ENCODE data around the gene FAR1. TPM values are rescaled to one million over a fixed set of nuclear protein-coding genes. Genes with fewer than 3 reads are reported as not detected.

Gene FAR1
- polyA plus RNA-seq, 1 of the 3 experiments (the other 2 are of a cell fraction): 29.0 TPM

DNA sequence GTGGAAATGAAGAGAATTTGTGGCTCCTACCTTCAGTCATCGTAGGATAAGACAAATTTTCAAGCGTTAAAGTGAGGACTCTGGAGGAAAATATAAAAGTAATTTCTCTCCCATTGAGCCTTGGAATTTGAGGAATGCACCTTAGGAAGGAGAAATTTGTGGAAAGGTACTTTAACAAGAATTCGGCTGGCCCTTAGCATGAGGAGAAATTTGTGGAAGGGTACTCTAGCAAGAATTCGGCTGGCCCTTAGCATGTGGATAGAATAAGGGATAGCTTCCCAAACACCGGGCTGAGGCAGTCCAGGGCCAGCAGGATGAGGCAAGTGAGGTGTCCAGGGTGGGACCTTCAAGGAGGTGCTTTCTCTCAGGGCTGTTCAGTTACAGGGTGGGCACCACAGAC, 33.2 kb upstream of the FAR1 start:
- Histone ChIP-seq H3K27ac (ENCODE audit: low read depth in 2 of 2, low read length in 1 of 2) (no peak overlapping the region), H3K4me2 (no peak overlapping the region), H3K27me3 (ENCODE audit: insufficient read depth) (no peaks in the 10 kb centered on the region; the same call in 1 of the 2 replicates), H4K20me1 (ENCODE audit: insufficient read depth) (no peaks in the 10 kb centered on the region), H3F3A (replicated peaks; ENCODE audit: insufficient read depth) (no peaks in the 10 kb centered on the region), H3K4me3 (ENCODE audit: low read depth in 2 of 2, low read length in 1 of 2) (no peak overlapping the region), H3K9me3 (no peaks in the 10 kb centered on the region), H2AFZ (ENCODE audit: low read depth) (no peak overlapping the region), H3K79me2 (ENCODE audit: insufficient read depth) (no peaks in the 10 kb centered on the region), H3K9me2 (no peaks in the 10 kb centered on the region), H3K4me1 (ENCODE audit: control insufficient read depth in 1 of 2, insufficient read depth in 2 of 2, low read depth in 1 of 2, low read length in 1 of 2) (no peaks in the 10 kb centered on the region), H3K9ac (no peak overlapping the region), H3K36me3 (replicated peaks in 1 of 2; ENCODE audit: control insufficient read depth in 1 of 2, insufficient read depth in 2 of 2, low read length in 1 of 2) (no peaks in the 10 kb centered on the region)
- CTCF ChIA-PET: interaction anchor here (1.2 kb wide), 1 partner anchor 12 kb away, joined by 3 read pairs; no protein-coding TSS in a partner anchor
- 2% methylated on average over 5 of the region's 5 CpGs for WGBS (ENCODE audit: low lambda C conversion rate)
- DNase-seq: no peak
- POLR2A ChIA-PET: no interaction called here
- no peak for TF ChIP-seq YY1 (IDR thresholded peaks at IDR 0.05; ENCODE audit: low read depth)
- no peak for TF ChIP-seq MAX (IDR thresholded peaks at IDR 0.05; ENCODE audit: low read depth)
- no peak for TF ChIP-seq JUND (IDR thresholded peaks at IDR 0.05)
- TF ChIP-seq SMC3 (IDR thresholded peaks at IDR 0.05; ENCODE audit: low read depth, low read length): no peak
- TF ChIP-seq CTCF (IDR thresholded peaks at IDR 0.05): no peak
- TF ChIP-seq, protein P1, sequence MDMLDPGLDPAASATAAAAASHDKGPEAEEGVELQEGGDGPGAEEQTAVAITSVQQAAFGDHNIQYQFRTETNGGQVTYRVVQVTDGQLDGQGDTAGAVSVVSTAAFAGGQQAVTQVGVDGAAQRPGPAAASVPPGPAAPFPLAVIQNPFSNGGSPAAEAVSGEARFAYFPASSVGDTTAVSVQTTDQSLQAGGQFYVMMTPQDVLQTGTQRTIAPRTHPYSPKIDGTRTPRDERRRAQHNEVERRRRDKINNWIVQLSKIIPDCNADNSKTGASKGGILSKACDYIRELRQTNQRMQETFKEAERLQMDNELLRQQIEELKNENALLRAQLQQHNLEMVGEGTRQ (IDR thresholded peaks at IDR 0.05; ENCODE audit: borderline replicate concordance, low read depth, low read length): no peak
- no peak for TF ChIP-seq POLR2AphosphoS5 (IDR thresholded peaks at IDR 0.05; ENCODE audit: low read depth, low read length)
- TF ChIP-seq FOXM1 (IDR thresholded peaks at IDR 0.05; ENCODE audit: low read depth): no peak
- TF ChIP-seq, protein P2, sequence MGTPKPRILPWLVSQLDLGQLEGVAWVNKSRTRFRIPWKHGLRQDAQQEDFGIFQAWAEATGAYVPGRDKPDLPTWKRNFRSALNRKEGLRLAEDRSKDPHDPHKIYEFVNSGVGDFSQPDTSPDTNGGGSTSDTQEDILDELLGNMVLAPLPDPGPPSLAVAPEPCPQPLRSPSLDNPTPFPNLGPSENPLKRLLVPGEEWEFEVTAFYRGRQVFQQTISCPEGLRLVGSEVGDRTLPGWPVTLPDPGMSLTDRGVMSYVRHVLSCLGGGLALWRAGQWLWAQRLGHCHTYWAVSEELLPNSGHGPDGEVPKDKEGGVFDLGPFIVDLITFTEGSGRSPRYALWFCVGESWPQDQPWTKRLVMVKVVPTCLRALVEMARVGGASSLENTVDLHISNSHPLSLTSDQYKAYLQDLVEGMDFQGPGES (IDR thresholded peaks at IDR 0.05; ENCODE audit: low read depth, low read length): no peak
- no peak for TF ChIP-seq SIN3A (IDR thresholded peaks at IDR 0.05; ENCODE audit: borderline replicate concordance, low read depth, low read length)
- TF ChIP-seq, protein P3, sequence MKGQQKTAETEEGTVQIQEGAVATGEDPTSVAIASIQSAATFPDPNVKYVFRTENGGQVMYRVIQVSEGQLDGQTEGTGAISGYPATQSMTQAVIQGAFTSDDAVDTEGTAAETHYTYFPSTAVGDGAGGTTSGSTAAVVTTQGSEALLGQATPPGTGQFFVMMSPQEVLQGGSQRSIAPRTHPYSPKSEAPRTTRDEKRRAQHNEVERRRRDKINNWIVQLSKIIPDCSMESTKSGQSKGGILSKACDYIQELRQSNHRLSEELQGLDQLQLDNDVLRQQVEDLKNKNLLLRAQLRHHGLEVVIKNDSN (IDR thresholded peaks at IDR 0.05; ENCODE audit: borderline replicate concordance, low read depth): no peak

DNA sequence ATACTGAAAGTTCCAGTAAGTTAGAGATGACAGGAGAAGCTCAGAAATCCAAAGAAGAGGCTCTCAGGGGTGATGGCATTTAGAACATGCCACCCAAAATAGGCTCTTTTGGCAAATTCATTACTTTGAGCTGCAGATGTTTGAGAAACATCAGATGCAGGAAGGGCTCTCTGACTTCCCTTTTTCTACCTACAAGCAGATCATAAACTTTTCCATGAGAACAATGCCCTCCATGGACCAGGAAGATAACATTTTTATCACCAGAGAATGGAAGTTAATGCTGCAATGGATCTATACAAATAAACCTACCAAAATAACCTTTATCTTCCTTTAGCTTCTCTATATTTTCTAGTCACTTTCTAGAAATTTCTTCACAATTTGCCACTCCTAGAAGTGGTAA, 32.7 kb upstream of the FAR1 start:
- Histone ChIP-seq H3F3A (replicated peaks; ENCODE audit: insufficient read depth) (no peaks in the 10 kb centered on the region), H3K9ac (no peak overlapping the region), H3K36me3 (replicated peaks in 1 of 2; ENCODE audit: control insufficient read depth in 1 of 2, insufficient read depth in 2 of 2, low read length in 1 of 2) (no peaks in the 10 kb centered on the region), H2AFZ (ENCODE audit: low read depth) (no peak overlapping the region), H3K9me3 (no peaks in the 10 kb centered on the region), H3K79me2 (ENCODE audit: insufficient read depth) (no peaks in the 10 kb centered on the region), H3K9me2 (no peaks in the 10 kb centered on the region), H3K4me3 (ENCODE audit: low read depth in 2 of 2, low read length in 1 of 2) (no peak overlapping the region), H3K27me3 (ENCODE audit: insufficient read depth) (no peaks in the 10 kb centered on the region; the same call in 1 of the 2 replicates), H4K20me1 (ENCODE audit: insufficient read depth) (no peaks in the 10 kb centered on the region), H3K4me1 (ENCODE audit: control insufficient read depth in 1 of 2, insufficient read depth in 2 of 2, low read depth in 1 of 2, low read length in 1 of 2) (no peaks in the 10 kb centered on the region), H3K4me2 (no peak overlapping the region), H3K27ac (ENCODE audit: low read depth in 2 of 2, low read length in 1 of 2) (no peak overlapping the region)
- ChIA-PET POLR2A (no interaction called here), CTCF (interaction anchor here (1.2 kb wide), 1 partner anchor 11 kb away, joined by 3 read pairs; no protein-coding TSS in a partner anchor)
- DNase-seq: no peak
- TF ChIP-seq TCF12 (IDR thresholded peaks at IDR 0.05) (no peak), RCOR1 (IDR thresholded peaks at IDR 0.05; ENCODE audit: low read length) (no peak), TEAD4 (IDR thresholded peaks at IDR 0.05; ENCODE audit: borderline replicate concordance, insufficient read depth) (no peak), MXI1 (IDR thresholded peaks at IDR 0.05; ENCODE audit: low read depth, low read length) (no peak), EZH2phosphoT487 (IDR thresholded peaks at IDR 0.05; ENCODE audit: borderline replicate concordance, low read depth) (no peak), RFX5 (IDR thresholded peaks at IDR 0.05; ENCODE audit: low read length) (no peak), RAD21 (IDR thresholded peaks at IDR 0.05; ENCODE audit: low read length) (no peak), POLR2AphosphoS5 (IDR thresholded peaks at IDR 0.05; ENCODE audit: low read depth, low read length) (no peak), JUND (IDR thresholded peaks at IDR 0.05) (no peak)
- TF ChIP-seq, protein P4, sequence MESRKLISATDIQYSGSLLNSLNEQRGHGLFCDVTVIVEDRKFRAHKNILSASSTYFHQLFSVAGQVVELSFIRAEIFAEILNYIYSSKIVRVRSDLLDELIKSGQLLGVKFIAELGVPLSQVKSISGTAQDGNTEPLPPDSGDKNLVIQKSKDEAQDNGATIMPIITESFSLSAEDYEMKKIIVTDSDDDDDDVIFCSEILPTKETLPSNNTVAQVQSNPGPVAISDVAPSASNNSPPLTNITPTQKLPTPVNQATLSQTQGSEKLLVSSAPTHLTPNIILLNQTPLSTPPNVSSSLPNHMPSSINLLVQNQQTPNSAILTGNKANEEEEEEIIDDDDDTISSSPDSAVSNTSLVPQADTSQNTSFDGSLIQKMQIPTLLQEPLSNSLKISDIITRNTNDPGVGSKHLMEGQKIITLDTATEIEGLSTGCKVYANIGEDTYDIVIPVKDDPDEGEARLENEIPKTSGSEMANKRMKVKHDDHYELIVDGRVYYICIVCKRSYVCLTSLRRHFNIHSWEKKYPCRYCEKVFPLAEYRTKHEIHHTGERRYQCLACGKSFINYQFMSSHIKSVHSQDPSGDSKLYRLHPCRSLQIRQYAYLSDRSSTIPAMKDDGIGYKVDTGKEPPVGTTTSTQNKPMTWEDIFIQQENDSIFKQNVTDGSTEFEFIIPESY (IDR thresholded peaks at IDR 0.05; ENCODE audit: borderline replicate concordance, low read depth): no peak

Measured in SK-N-SH (cell line).